Fibroblast of lung (primary cell): ENCODE measurements around the gene HAPSTR1. TPM values are rescaled to one million over a fixed set of nuclear protein-coding genes. Genes with fewer than 3 reads are reported as not detected.

ENCODE experiments used
- DNase-seq, 2 donors: peaks; one replicate each; pipeline versions ENCODE4 v3.0.0 to v3.0.0-alpha.2; 2010; ENCODE audit warnings: low read depth in 2 of 2
- H2AFZ ChIP-seq: 2 replicates; pipeline ENCODE4 v1.5.1; 2012; ENCODE audit warnings: low read length, control low read depth, inconsistent platforms
- H3K27ac ChIP-seq: 2 replicates; pipeline ENCODE4 v1.5.1; 2011; ENCODE audit warnings: low read length, control low read depth; ENCODE audit not compliant: insufficient read depth
- H3K27me3 ChIP-seq: 2 replicates; pipeline ENCODE4 v1.5.1; 2011; ENCODE audit warnings: mild to moderate bottlenecking, low read length; ENCODE audit not compliant: control insufficient read depth, insufficient read depth
- H3K36me3 ChIP-seq: 2 replicates; pipeline ENCODE4 v1.5.1; 2011; ENCODE audit warnings: low read length; ENCODE audit not compliant: control insufficient read depth, insufficient read depth
- H3K4me1 ChIP-seq: 2 replicates; pipeline ENCODE4 v1.5.1; 2011; ENCODE audit warnings: low read length; ENCODE audit not compliant: control insufficient read depth, insufficient read depth; ENCODE audit errors: extremely low read depth
- H3K4me2 ChIP-seq: 2 replicates; pipeline ENCODE4 v1.5.1; 2011; ENCODE audit warnings: low read length, control low read depth; ENCODE audit not compliant: insufficient read depth; ENCODE audit errors: extremely low read depth
- H3K4me3 ChIP-seq, 4 experiments: fragments of 200-600 bp in 1 of 4; sonication (generic) in 1 of 4; replicated peaks in 1 of 4; 2 replicates each; pipeline ENCODE4 v1.5.1; 2011 to 2016; ENCODE audit warnings: low read length in 4 of 4, low read depth in 3 of 4, mild to moderate bottlenecking in 3 of 4, control low read depth in 2 of 4, inconsistent platforms in 1 of 4, mixed read lengths in 1 of 4; ENCODE audit not compliant: insufficient read depth in 1 of 4; ENCODE audit errors: control extremely low read depth in 1 of 4
- H3K79me2 ChIP-seq: 2 replicates; pipeline ENCODE4 v1.5.1; 2012; ENCODE audit warnings: mild to moderate bottlenecking, low read length, inconsistent platforms; ENCODE audit not compliant: control insufficient read depth, insufficient read depth
- H3K9ac ChIP-seq: 2 replicates; pipeline ENCODE4 v1.5.1; 2011; ENCODE audit warnings: mild to moderate bottlenecking, low read length, control low read depth; ENCODE audit not compliant: insufficient read depth
- H3K9me3 ChIP-seq: 2 replicates; pipeline ENCODE4 v1.5.1; 2012; ENCODE audit warnings: low read depth, low read length; ENCODE audit not compliant: control insufficient read depth, insufficient read depth
- H4K20me1 ChIP-seq: 2 replicates; pipeline ENCODE4 v1.5.1; 2011; ENCODE audit warnings: low read length; ENCODE audit not compliant: control insufficient read depth, insufficient read depth; ENCODE audit errors: extremely low read depth
- CTCF ChIP-seq, 2 donors: IDR thresholded peaks in 1 of 2; conservative IDR thresholded peaks in 1 of 2; 1 replicate in 1 of 2; 2 replicates in 1 of 2; pipeline ENCODE4 v1.5.1; 2011 to 2012; ENCODE audit warnings: low read length in 2 of 2, control low read depth in 1 of 2, inconsistent platforms in 1 of 2, low read depth in 1 of 2, mild to moderate bottlenecking in 1 of 2
- EZH2 ChIP-seq: IDR thresholded peaks from 2 replicates; pipeline ENCODE4 v1.5.1; 2012; ENCODE audit warnings: low read length, control low read depth, mild to moderate bottlenecking; ENCODE audit errors: missing control alignments
- polyA plus RNA-seq, 2 donors: library from polyadenylated mRNA; depleted of rRNA in 1 of 2; stranded (reverse) in 1 of 2; unstranded in 1 of 2; fragments of >200 nt; gene quantifications; 2 replicates each; pipeline ENCODE4 v1.2.1, GENCODE V29; 2011 to 2012; ENCODE audit warnings: missing spikeins in 1 of 2
- total RNA-seq: library from RNA; depleted of rRNA; stranded (reverse); fragments of >200 nt; gene quantifications from 2 replicates; pipeline ENCODE4 v1.2.1, GENCODE V29; 2014

The HAPSTR1 gene
- total and polyA plus RNA-seq, 2 donors (not counting 1 experiment from before 2014, with no cell fraction given) = 37.5 to 57.3 TPM

DNA sequence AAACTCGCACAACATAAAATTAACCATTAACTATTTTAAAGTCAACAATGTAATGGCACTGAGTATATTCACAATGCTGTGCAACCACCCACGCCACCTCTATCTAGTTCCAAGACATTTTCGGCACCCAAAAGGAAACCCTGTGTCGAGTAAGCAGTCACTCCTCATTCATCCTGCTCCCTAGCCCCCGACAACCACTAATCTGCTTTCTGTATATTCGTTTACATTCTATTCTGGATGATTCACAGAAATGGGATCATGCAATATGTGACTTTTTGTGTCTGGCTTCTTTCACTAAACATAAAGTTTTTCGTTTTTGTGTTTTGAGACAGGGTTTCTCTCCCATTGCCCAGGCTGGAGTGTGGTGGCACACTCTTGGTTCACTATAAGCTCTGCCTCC, 42.2 kb upstream of the HAPSTR1 start:
- Histone ChIP-seq H2AFZ (no peak overlapping the region), H3K4me3 (no peak overlapping the region), H3K4me1 (peaks cover 12% of the 10 kb centered on the region), H3K9me3 (no peaks in the 10 kb centered on the region), H3K9ac (no peak overlapping the region), H3K27me3 (no peaks in the 10 kb centered on the region), H3K27ac (peak overlapping the region; percentile 2), H3K36me3 (no peaks in the 10 kb centered on the region), H4K20me1 (no peaks in the 10 kb centered on the region), H3K79me2 (no peaks in the 10 kb centered on the region), H3K4me2 (peak overlapping the region; percentile 28)
- peak; percentile 88 to 90 for DNase-seq
- TF ChIP-seq EZH2 (no peak), CTCF (conservative IDR thresholded peaks at IDR 0.05 in 1 of 2, IDR thresholded peaks at IDR 0.05 in 1 of 2; ENCODE audit: low read depth in 1 of 2, low read length in 2 of 2) (no peak)

DNA sequence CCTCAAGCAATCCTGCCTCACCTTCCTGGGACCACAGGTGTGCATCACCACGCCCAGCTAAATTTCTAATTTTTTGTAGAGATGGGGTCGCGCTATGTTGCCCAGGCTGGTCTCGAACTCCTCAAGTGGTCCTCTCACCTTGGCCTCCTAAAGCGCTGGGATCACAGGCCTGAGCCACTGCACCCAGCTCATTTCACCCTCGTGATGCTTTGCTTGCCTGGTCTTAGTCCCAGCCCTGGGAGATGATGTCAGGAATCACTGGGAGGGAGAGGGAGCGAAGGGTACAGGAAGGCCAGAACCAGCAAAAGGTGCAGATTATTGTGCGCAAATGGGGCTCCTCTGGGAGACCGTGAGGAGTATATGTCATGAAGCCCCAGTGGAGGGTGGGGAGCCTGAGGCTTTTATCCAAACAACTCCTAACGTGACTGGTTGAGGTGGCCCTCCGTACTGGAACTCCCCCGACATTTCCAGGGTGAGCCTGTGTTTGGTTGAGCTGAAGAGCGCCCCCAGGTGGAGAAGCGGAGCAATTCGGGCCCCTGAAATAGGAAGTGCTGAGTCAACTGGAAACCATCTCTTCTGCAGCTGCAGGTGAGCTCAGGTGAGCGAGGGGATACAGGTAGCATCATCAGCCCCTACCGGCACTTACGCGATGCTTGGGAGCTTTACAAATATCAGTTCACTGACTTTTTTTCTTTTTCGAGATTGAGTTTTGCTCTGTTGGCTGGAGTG, 41.2 kb upstream of the HAPSTR1 start:
- Histone ChIP-seq H3K4me3 (no peak overlapping the region), H3K27me3 (no peaks in the 10 kb centered on the region), H3K36me3 (no peaks in the 10 kb centered on the region), H4K20me1 (no peaks in the 10 kb centered on the region), H3K9ac (no peak overlapping the region), H2AFZ (no peak overlapping the region), H3K79me2 (no peaks in the 10 kb centered on the region), H3K9me3 (no peaks in the 10 kb centered on the region), H3K4me1 (peaks cover 12% of the 10 kb centered on the region), H3K4me2 (no peak overlapping the region), H3K27ac (no peak overlapping the region)
- peak; percentile 43 to 57 for TF ChIP-seq CTCF (conservative IDR thresholded peaks at IDR 0.05 in 1 of 2, IDR thresholded peaks at IDR 0.05 in 1 of 2; ENCODE audit: low read depth in 1 of 2, low read length in 2 of 2)
- TF ChIP-seq EZH2 = no peak
- peak in 1 of 2 donors; percentile 10 for DNase-seq

DNA sequence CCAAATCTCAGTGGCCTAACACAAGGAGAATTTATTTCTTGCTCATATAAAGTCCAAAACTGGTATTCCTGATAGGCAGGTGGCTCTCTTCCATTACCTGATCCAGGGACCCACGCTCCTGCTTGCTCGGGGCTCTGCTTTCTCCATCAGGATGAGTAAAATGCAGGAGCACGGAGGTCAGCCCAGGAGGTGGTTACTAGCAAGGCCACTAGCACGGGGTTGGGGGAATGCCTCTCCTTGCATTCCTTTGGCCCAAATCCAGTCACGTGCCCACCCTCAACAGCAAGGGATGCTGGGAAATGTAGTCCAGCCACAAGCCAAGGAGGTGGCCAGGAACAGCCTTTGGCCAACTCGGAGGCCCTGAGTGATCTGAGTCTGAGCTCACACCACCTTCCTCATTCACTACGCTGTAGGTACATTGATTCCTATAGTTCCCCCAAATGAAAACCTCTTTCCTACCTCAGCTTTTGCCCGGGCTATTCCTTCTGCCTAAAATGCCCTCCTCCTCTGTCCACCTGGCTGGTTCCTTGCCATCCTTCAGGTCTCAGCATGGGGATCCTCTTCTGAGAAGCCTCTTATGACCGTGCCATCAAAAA, 38.3 kb upstream of the HAPSTR1 start:
- no peak overlapping the region for H2AFZ ChIP-seq
- H3K4me3 ChIP-seq = no peak overlapping the region
- H3K27me3 ChIP-seq = no peaks in the 10 kb centered on the region
- no peak for TF ChIP-seq EZH2
- TF ChIP-seq CTCF (conservative IDR thresholded peaks at IDR 0.05 in 1 of 2, IDR thresholded peaks at IDR 0.05 in 1 of 2; ENCODE audit: low read depth in 1 of 2, low read length in 2 of 2) = no peak
- H3K9me3 ChIP-seq = no peaks in the 10 kb centered on the region
- no peak overlapping the region for H3K27ac ChIP-seq
- peak; percentile 73 to 79 for DNase-seq
- H3K9ac ChIP-seq = no peak overlapping the region
- peaks cover 7% of the 10 kb centered on the region for H3K4me1 ChIP-seq
- H3K4me2 ChIP-seq = no peak overlapping the region
- no peaks in the 10 kb centered on the region for H3K36me3 ChIP-seq
- H3K79me2 ChIP-seq = no peaks in the 10 kb centered on the region
- no peaks in the 10 kb centered on the region for H4K20me1 ChIP-seq
